Neuronal stem cell (in vitro differentiated cells): ENCODE results near the gene OLFML2B.

Experiments
- DNase-seq: peaks from one replicate; pipeline ENCODE4 v3.0.0-alpha.2; 2013; ENCODE audit warnings: low spot score
- H2AFZ ChIP-seq: one replicate; pipeline ENCODE4 v1.6.1; 2013; ENCODE audit warnings: mild to moderate bottlenecking, low read length, inconsistent platforms
- H2AK5ac ChIP-seq: 2 replicates; pipeline ENCODE4 v1.6.1; 2013; ENCODE audit warnings: low read depth, mild to moderate bottlenecking, inconsistent platforms, low read length, moderate library complexity, mixed read lengths
- H2BK120ac ChIP-seq: 2 replicates; pipeline ENCODE4 v1.6.1; 2013; ENCODE audit warnings: low read depth, mild to moderate bottlenecking, inconsistent platforms, low read length, moderate library complexity, mixed read lengths
- H2BK12ac ChIP-seq: one replicate; pipeline ENCODE4 v1.6.1; 2013; ENCODE audit warnings: low read length, inconsistent platforms
- H2BK15ac ChIP-seq: 2 replicates; pipeline ENCODE4 v1.6.1; 2013; ENCODE audit warnings: mild to moderate bottlenecking, low read length, inconsistent platforms, mixed read lengths
- H2BK5ac ChIP-seq: one replicate; pipeline ENCODE4 v1.6.1; 2013; ENCODE audit warnings: inconsistent platforms, mild to moderate bottlenecking, low read length, moderate library complexity
- H3K14ac ChIP-seq: one replicate; pipeline ENCODE4 v1.6.1; 2013; ENCODE audit warnings: low read length, inconsistent platforms
- H3K18ac ChIP-seq: 2 replicates; pipeline ENCODE4 v1.6.1; 2013; ENCODE audit warnings: low read length, inconsistent platforms
- H3K23ac ChIP-seq: 2 replicates; pipeline ENCODE4 v1.6.1; 2013; ENCODE audit warnings: low read depth, mild to moderate bottlenecking, mixed read lengths, low read length, inconsistent platforms; ENCODE audit not compliant: poor library complexity
- H3K27ac ChIP-seq: replicated peaks from 3 replicates; pipeline ENCODE4 v1.5.1; 2013; ENCODE audit warnings: low read length, inconsistent platforms
- H3K27me3 ChIP-seq, 3 experiments: 2 replicates each; pipeline ENCODE4 v1.6.1; 2013; ENCODE audit warnings: low read length in 3 of 3, mild to moderate bottlenecking in 2 of 3, inconsistent platforms in 1 of 3, low read depth in 1 of 3, mixed read lengths in 1 of 3, moderate library complexity in 1 of 3; ENCODE audit not compliant: control insufficient read depth in 3 of 3, insufficient read depth in 3 of 3
- H3K36me3 ChIP-seq, 2 donors: replicated peaks in 1 of 2; 2 replicates each; pipeline ENCODE4 v1.6.1; 2013; ENCODE audit warnings: low read length in 2 of 2; ENCODE audit not compliant: control insufficient read depth in 2 of 2, insufficient read depth in 2 of 2
- H3K4ac ChIP-seq: 2 replicates; pipeline ENCODE4 v1.6.1; 2013; ENCODE audit warnings: inconsistent platforms, mild to moderate bottlenecking, low read length, moderate library complexity
- H3K4me1 ChIP-seq, 2 donors: 1 replicate in 1 of 2; 2 replicates in 1 of 2; pipeline ENCODE4 v1.6.1; 2013; ENCODE audit warnings: low read length in 2 of 2, low read depth in 1 of 2; ENCODE audit not compliant: control insufficient read depth in 2 of 2, insufficient read depth in 1 of 2
- H3K4me2 ChIP-seq: one replicate; pipeline ENCODE4 v1.6.1; 2013; ENCODE audit warnings: mild to moderate bottlenecking, low read length, inconsistent platforms; ENCODE audit not compliant: insufficient read depth, poor library complexity, severe bottlenecking
- H3K4me3 ChIP-seq, 2 donors: 2 replicates each; pipeline ENCODE4 v1.5.1; 2013; ENCODE audit warnings: low read length in 2 of 2, mild to moderate bottlenecking in 2 of 2, inconsistent platforms in 1 of 2, moderate library complexity in 1 of 2
- H3K79me1 ChIP-seq: one replicate; pipeline ENCODE4 v1.6.1; 2013; ENCODE audit warnings: low read depth, mild to moderate bottlenecking, inconsistent platforms, low read length, moderate library complexity
- H3K9ac ChIP-seq: one replicate; pipeline ENCODE4 v1.6.1; 2013; ENCODE audit warnings: mild to moderate bottlenecking, low read depth, low read length, inconsistent platforms; ENCODE audit not compliant: poor library complexity
- H3K9me3 ChIP-seq, 2 donors: replicated peaks in 1 of 2; 2 replicates each; pipeline versions ENCODE3 to v1.6.1; 2013; ENCODE audit warnings: low read length in 2 of 2, mild to moderate bottlenecking in 2 of 2, inconsistent platforms in 1 of 2, low read depth in 1 of 2, mixed read lengths in 1 of 2, moderate library complexity in 1 of 2; ENCODE audit not compliant: control insufficient read depth in 2 of 2, insufficient read depth in 1 of 2
- H4K8ac ChIP-seq: one replicate; pipeline ENCODE4 v1.6.1; 2013; ENCODE audit warnings: low read depth, mild to moderate bottlenecking, inconsistent platforms, low read length, moderate library complexity
- H4K91ac ChIP-seq: one replicate; pipeline ENCODE4 v1.6.1; 2013; ENCODE audit warnings: low read length, low read depth, mild to moderate bottlenecking, inconsistent platforms; ENCODE audit not compliant: poor library complexity
- WGBS, 2 donors: extraction: QIAGEN DNeasy Blood & Tissue Kit; methylation state at CpG; one replicate each; pipeline ENCODE4 v1.1.7; 2013; ENCODE audit warnings: missing lambda C conversion rate in 2 of 2, mixed read lengths in 1 of 2; ENCODE audit not compliant: insufficient read length in 2 of 2, insufficient replicate concordance in 1 of 2; ENCODE audit errors: extremely low coverage in 2 of 2; 5-methylcytosine and 5-hydroxymethylcytosine counted together

The OLFML2B gene

DNA sequence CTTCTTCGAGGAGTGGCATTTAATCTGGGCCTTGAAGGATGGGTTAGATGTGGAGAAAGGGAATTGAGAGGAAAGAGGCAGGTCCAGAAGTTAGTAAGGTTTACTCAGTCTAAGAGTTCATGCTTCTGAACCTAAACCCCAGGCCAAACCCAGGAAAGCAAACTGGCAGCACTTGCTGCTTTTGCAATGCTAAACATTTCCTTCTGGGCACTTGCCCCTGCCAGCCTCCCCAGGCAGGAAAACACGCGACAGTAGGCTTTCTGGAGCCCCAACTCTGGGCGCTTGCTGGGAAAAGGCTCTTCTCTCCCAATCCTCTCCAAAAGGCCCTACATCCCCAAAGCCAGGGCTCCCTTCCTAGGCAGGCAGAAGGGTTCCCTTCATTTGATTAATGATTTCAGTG lies 2.5 kb downstream of the OLFML2B start:
- H2BK5ac ChIP-seq: no peak overlapping the region
- H3K23ac ChIP-seq: no peak overlapping the region
- no peak overlapping the region for H2BK120ac ChIP-seq
- no peak overlapping the region for H3K14ac ChIP-seq
- H3K4me3 ChIP-seq: no peak overlapping the region
- H3K79me1 ChIP-seq: no peaks in the 10 kb centered on the region
- H2BK12ac ChIP-seq: no peak overlapping the region
- peaks cover 0 to 27% (median 13%) of the 10 kb centered on the region in 3 experiments for H3K27me3 ChIP-seq
- no peak overlapping the region for H3K9ac ChIP-seq
- H2AFZ ChIP-seq: no peak overlapping the region
- H3K4me2 ChIP-seq: no peak overlapping the region
- H3K4ac ChIP-seq: no peak overlapping the region
- no peaks in the 10 kb centered on the region for H3K9me3 ChIP-seq
- no peak overlapping the region for H4K91ac ChIP-seq
- no peak overlapping the region for H3K18ac ChIP-seq
- no CpG with 5 or more reads among the region's 4 CpGs for WGBS, 2 donors
- H3K36me3 ChIP-seq: peaks cover 0 to 3% of the 10 kb centered on the region in 2 donors
- peaks cover 2 to 9% of the 10 kb centered on the region in 2 donors for H3K4me1 ChIP-seq
- no peak overlapping the region for H3K27ac ChIP-seq
- no peak overlapping the region for H2AK5ac ChIP-seq
- no peak overlapping the region for H4K8ac ChIP-seq
- DNase-seq: no peak
- H2BK15ac ChIP-seq: no peak overlapping the region

DNA sequence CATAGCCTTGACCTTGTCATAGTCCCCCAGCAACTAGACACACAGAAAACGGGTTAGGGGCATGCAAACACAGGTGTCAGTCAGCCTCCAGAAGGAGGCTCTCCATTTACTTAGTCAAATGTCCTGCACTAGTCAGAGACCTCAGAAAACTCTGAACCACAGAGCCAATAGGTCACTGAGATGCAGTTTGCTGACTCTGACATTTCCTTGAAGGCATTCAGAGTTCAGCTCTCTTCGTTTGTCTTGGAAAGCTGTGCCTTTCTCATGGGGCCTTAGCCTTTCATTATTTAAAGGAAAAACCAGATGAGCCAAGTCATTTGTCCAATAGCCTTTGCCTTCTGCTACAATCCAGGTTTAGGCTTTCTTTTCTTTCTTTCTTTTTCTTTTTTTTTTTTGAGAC lies 3.5 kb downstream of the OLFML2B start:
- H3K36me3 ChIP-seq: peaks cover 0 to 3% of the 10 kb centered on the region in 2 donors
- H3K4ac ChIP-seq: no peak overlapping the region
- H3K27me3 ChIP-seq: peaks cover 0 to 19% (median 13%) of the 10 kb centered on the region in 3 experiments
- no peaks in the 10 kb centered on the region for H3K9me3 ChIP-seq
- no peak overlapping the region for H3K23ac ChIP-seq
- DNase-seq: no peak
- H2BK15ac ChIP-seq: no peak overlapping the region
- H2BK12ac ChIP-seq: no peak overlapping the region
- H2BK120ac ChIP-seq: no peak overlapping the region
- H2AK5ac ChIP-seq: no peak overlapping the region
- H3K4me3 ChIP-seq: no peak overlapping the region
- H3K4me1 ChIP-seq: peaks cover 2 to 9% of the 10 kb centered on the region in 2 donors
- H3K79me1 ChIP-seq: no peaks in the 10 kb centered on the region
- no peak overlapping the region for H2BK5ac ChIP-seq
- H3K18ac ChIP-seq: no peak overlapping the region
- H4K91ac ChIP-seq: no peak overlapping the region
- H3K27ac ChIP-seq: no peak overlapping the region
- H3K4me2 ChIP-seq: no peak overlapping the region
- H3K9ac ChIP-seq: no peak overlapping the region
- WGBS, 2 donors: no CpG with 5 or more reads among the region's 2 CpGs
- H3K14ac ChIP-seq: no peak overlapping the region
- no peak overlapping the region for H2AFZ ChIP-seq
- no peak overlapping the region for H4K8ac ChIP-seq

DNA sequence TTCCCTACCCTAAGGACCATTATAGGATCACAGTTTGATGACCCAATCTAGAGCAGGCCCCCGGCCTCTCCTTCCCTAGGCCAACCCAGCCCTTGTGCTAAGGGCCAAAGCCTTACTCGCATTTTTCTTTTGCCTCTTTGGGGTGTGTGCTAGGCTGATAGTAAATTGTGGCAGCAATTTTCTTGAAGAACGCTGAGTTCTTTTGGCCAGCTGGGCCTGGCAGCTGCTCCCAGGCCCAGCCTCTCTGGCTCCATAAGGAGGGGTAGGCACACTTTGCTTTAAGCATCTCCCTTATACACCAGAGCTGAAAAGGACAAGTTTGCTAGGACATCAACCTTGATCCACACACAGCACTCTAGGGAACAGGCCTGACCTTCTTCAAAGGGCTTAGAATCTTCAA lies 4.2 kb downstream of the OLFML2B start:
- Histone ChIP-seq H2BK15ac (no peak overlapping the region), H3K27me3 (peaks cover 0 to 13% (median 7%) of the 10 kb centered on the region in 3 experiments), H2BK5ac (no peak overlapping the region), H3K9ac (no peak overlapping the region), H3K4me2 (no peak overlapping the region), H3K4ac (no peak overlapping the region), H3K23ac (no peak overlapping the region), H3K36me3 (peaks cover 0 to 3% of the 10 kb centered on the region in 2 donors), H2BK120ac (no peak overlapping the region), H3K27ac (no peak overlapping the region), H3K4me3 (no peak overlapping the region), H2AFZ (no peak overlapping the region), H3K4me1 (peaks cover 2 to 9% of the 10 kb centered on the region in 2 donors), H2AK5ac (no peak overlapping the region), H4K91ac (no peak overlapping the region), H2BK12ac (no peak overlapping the region), H3K9me3 (no peaks in the 10 kb centered on the region), H3K14ac (no peak overlapping the region), H3K18ac (no peak overlapping the region), H4K8ac (no peak overlapping the region), H3K79me1 (no peaks in the 10 kb centered on the region)
- WGBS, 2 donors: no CpG with 5 or more reads among the region's 3 CpGs
- DNase-seq: no peak

DNA sequence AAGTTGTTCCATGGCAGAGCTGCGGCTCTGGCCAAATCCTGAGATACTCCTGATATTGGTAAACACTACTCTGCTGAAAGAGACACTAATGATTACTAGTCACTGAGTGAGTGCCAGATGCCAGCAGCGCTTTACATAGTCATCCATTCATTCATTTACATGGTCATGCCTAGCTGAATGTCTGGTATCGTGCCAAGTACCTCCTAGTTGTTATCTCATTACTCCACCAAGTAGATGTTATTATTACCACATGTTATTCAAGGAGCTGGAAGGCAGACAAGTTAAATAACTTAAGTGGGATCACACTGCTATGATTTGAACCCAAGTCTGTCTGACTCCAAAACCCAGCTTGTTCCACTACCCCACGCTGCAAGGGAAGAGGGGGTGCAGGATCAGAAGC lies 4.7 kb downstream of the OLFML2B start:
- no peak overlapping the region for H3K18ac ChIP-seq
- no peaks in the 10 kb centered on the region for H3K79me1 ChIP-seq
- H2BK5ac ChIP-seq: no peak overlapping the region
- H2AK5ac ChIP-seq: no peak overlapping the region
- H3K14ac ChIP-seq: no peak overlapping the region
- no peak overlapping the region for H4K8ac ChIP-seq
- peaks cover 0 to 3% of the 10 kb centered on the region in 2 donors for H3K36me3 ChIP-seq
- H3K27me3 ChIP-seq: peaks cover 0 to 11% (median 3%) of the 10 kb centered on the region in 3 experiments
- no peak overlapping the region for H3K27ac ChIP-seq
- no peak overlapping the region for H2AFZ ChIP-seq
- DNase-seq: no peak
- H2BK12ac ChIP-seq: no peak overlapping the region
- H3K9me3 ChIP-seq: no peaks in the 10 kb centered on the region
- H3K4ac ChIP-seq: no peak overlapping the region
- H2BK120ac ChIP-seq: no peak overlapping the region
- H3K4me3 ChIP-seq: no peak overlapping the region
- H3K23ac ChIP-seq: no peak overlapping the region
- no CpG with 5 or more reads among the region's 4 CpGs for WGBS, 2 donors
- H3K4me2 ChIP-seq: no peak overlapping the region
- H2BK15ac ChIP-seq: no peak overlapping the region
- H3K4me1 ChIP-seq: peaks cover 2 to 9% of the 10 kb centered on the region in 2 donors
- H3K9ac ChIP-seq: no peak overlapping the region
- H4K91ac ChIP-seq: no peak overlapping the region
